ENCODE results near the gene FAM114A2.
"Not testable (repeated sequence)": the region's sequence is repeated elsewhere in the genome, so short reads cannot be mapped to it uniquely, and the experiment has no call there.

FAM114A2 gene

DNA sequence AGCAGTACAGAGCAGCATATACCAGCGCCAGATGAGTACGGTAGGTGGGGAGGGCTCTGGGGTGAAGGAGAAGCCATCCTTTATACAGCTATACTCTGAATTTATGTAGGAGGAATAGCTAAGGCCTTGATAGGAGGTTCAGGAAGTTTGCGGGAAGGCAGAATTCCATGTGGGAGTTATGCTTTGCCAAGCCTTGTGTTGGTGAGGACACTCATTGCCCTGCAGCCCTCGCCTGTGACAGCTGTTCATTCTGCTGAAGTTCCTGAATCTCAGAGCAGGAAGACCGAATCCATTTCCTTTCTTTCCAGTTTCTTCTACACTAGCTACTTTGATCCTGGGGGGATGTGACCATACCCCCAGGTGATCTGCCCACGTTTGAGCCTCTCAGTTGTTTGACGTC lies 7.8 kb upstream of the FAM114A2 start:
- DNase-seq, result no peak

DNA sequence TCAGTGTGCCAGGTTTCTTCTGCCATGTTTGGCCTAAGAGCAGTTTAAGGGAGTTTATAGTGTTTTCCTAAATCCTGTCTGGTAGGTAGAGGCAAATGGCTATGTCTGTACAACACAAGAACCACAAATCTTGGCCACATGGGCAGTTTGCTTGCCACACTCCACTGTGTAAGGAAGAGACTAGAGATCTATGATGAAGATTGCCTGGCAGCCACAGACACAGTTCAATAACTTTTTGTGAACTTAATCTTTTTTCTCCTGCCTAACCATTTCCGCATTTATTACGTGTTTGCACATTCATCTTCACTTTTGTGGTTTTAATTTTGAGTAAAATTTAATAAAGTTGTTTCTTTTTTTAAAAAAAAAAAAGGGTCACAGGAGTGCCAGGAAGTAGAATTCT lies 5.9 kb upstream of the FAM114A2 start:
- DNase-seq, result peak in 1 of 6 experiments; percentile 1

GRCh38 chr5:154044099-154044498 lies 5.4 kb upstream of the FAM114A2 start:
- DNase-seq, result no peak

DNA sequence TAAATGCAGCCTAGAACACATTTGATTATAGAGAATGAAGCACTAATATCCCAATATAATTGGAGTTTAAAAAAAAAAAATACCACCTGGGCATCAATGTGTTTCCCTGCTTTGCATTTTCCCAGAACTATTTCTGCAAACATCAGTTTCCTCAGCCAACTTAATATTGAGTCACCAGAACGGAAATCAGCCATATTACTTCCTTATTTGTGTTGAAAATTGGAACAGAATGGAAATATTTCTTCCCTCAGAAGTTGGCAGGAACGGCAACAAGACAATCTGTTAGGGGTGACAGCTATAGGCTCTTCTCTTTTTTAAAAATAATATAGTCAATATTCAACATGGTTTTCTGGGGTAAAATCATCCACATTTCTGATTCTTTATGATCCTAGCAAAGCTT lies 4.1 kb upstream of the FAM114A2 start:
- DNase-seq, result no peak

GRCh38 chr5:154039458-154039829 lies 734 bp upstream of the FAM114A2 start:
- DNase-seq, result no peak

- peak; percentile 5 to 72 (median 42) for DNase-seq
Measured at GRCh38 chr5:154038261-154038706, 426 bp downstream of the FAM114A2 start.

- DNase-seq, result no peak
Measured at GRCh38 chr5:154034944-154035343, 3.8 kb downstream of the FAM114A2 start.

- no peak for DNase-seq
Measured at GRCh38 chr5:154031937-154032489, 6.7 kb downstream of the FAM114A2 start.

- DNase-seq, result no peak
Measured at GRCh38 chr5:154025951-154026350, 12.8 kb downstream of the FAM114A2 start.

DNA sequence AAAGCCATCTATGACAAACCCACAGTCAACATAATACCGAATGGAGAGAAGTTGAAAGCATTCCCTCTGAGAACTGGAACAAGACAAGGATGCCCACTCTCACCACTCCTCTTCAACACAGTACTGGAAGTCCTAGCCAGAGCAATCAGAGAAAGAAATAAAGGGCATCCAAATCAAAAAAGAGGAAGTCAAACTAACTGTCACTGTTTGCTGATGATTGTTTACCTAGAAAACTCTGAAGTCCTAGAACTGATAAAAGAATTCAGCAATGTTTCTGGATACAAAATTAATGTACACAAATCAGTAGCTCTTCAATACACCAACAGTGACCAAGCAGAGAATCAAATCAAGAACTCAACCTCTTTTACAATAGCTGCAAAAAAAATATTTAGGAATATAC lies 19.8 kb downstream of the FAM114A2 start:
- not testable (repeated sequence) for DNase-seq

DNA sequence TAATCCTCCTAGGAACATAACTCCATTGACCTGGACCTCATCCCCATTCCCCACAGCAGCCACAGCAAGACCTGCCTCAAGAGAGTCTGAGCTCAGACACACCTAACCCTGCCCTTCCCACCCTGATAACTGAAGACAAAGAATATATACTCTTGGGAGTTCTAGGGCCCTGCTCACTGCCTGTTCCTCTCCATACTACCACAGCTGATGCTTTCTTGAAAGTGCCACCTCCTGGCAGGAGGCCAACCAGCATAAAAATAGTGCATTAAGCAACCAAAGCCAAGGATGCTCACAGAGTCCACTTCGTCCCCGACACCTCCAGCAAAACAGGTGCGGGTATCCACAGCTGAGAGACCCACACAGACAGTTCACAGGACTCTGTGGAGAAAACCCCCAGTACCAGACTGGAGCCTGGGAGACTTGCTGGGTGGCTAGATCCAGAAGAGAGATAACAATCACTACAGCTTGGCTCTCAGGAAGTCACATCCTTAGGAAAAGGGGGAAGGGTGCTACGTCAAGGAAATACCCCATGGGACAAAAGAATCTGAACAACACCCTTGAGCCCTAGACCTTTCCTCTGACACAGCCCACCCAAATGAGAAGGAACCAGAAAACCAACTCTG lies 23.5 kb downstream of the FAM114A2 start:
- no peak for DNase-seq

DNA sequence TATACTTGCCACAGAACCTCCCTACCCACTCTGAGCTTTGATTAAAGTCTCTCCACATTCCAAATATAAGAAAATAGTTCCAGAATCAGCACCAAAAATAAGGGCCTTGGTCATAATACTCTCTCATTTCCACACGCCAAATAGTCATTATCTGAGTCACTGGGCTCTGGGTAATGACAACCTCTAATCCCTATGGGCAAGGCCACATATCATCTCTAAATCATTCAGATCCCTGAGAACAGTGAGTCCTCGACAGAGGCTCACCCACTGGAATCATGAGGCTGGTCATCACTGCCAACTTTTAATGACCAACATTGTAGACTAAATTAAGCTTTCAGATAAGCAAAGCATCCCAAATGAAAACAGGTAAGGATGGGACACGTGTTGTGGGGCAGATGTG lies 28.1 kb downstream of the FAM114A2 start:
- no peak for DNase-seq

- DNase-seq, result no peak
Measured at GRCh38 chr5:154005648-154006047, 33.1 kb downstream of the FAM114A2 start.

DNA sequence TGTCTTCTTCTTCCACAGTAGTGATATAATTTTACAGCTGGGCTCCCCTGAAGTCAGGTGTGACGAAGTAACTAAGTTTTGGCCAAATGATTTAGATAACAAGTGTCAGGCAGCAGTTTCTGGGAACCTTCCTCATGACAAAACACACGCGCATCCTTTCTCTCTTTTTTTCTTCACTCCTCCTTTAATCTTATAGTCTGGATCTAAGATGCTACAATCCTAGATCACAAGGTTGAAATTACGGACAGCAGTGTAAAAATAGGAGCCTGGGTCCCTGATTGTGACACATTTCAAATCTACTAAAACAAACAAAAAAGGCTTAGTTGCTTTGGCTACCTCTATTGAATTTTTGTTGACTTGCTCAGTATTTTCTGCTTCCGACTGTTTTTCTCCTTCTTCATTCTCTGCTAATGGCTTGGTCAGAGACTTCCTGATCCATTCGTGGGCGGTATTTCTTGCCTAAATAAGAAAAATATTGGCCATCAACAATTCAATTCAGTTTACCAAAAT lies 36.1 kb downstream of the FAM114A2 start:
- no peak for DNase-seq

- DNase-seq, result no peak
Measured at GRCh38 chr5:154002093-154002492, 36.6 kb downstream of the FAM114A2 start.

- no peak for DNase-seq
Measured at GRCh38 chr5:154000703-154001102, 38.0 kb downstream of the FAM114A2 start.

GRCh38 chr5:153999995-154000394 lies 38.7 kb downstream of the FAM114A2 start:
- DNase-seq, result no peak

- DNase-seq, result no peak
Measured at GRCh38 chr5:153998768-153999167, 39.9 kb downstream of the FAM114A2 start.

DNA sequence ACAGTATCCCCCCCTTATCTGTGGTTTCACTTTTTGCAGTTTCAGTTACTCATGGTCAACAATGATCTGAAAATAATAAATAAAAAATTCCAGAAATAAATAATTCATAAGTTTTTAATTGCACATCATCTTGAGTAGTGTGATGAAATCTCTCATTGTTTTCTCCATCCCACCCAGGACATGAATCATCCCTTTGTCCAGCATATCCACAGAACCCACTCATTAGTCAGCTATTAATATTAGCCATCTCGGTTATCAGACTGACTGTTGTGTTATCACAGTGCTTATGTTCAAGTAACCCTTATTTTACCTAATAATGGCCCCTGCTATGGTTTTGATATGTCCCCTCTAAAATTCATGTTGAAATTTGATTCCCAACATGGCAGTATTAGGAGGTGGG lies 40.7 kb downstream of the FAM114A2 start:
- no peak for DNase-seq

- no peak for DNase-seq
Measured at GRCh38 chr5:153991168-153991567, 47.5 kb downstream of the FAM114A2 start.

DNA sequence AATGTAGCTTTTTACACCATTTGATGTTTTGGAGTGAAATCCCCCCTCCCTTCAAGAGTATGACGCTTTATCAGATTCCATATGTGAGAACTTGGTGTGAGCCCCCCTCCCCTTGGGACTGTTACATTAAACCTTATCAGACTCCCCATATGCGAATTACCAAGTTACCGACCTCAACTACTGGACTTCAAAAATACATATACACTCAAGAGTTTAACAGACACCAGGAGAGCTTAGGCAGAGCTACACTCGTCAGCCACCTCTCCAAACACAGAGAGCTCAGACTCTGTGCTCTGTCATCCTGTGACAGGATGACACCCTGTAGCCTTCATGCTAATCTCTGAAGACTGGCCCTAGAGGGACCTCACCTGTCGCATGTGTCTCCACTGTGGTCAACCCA lies 50.2 kb downstream of the FAM114A2 start:
- DNase-seq, result no peak

GRCh38 chr5:153987301-153987700 lies 51.4 kb downstream of the FAM114A2 start:
- no peak for DNase-seq

GRCh38 chr5:153985498-153985897 lies 53.2 kb downstream of the FAM114A2 start:
- no peak for DNase-seq

- DNase-seq, result no peak
Measured at GRCh38 chr5:153983885-153984284, 54.8 kb downstream of the FAM114A2 start.
